Activated T-helper 1 cell treated with anti-CD3 and anti-CD28 coated beads, Interleukin-2, amount 50 U/mL, for 16 hours (primary cell): Measurements from ENCODE around the gene ZNF440.

Experiments
- DNase-seq, 2 donors: peaks; one replicate each; pipeline ENCODE4 v3.0.0-alpha.2; 2020; ENCODE audit warnings: low read depth in 1 of 2, low spot score in 1 of 2

The ZNF440 gene

GRCh38 chr19:11882606-11883005, 68.5 kb downstream of the ZNF440 start:
- DNase-seq: no peak
